Measurements from ENCODE around the gene CTLA4. TPM values are rescaled to one million over a fixed set of nuclear protein-coding genes. Genes with fewer than 3 reads are reported as not detected.
"Not testable (repeated sequence)": the region's sequence is repeated elsewhere in the genome, so short reads cannot be mapped to it uniquely, and the experiment has no call there.

CTLA4 gene
- total RNA-seq, 1 donor, result not detected

DNA sequence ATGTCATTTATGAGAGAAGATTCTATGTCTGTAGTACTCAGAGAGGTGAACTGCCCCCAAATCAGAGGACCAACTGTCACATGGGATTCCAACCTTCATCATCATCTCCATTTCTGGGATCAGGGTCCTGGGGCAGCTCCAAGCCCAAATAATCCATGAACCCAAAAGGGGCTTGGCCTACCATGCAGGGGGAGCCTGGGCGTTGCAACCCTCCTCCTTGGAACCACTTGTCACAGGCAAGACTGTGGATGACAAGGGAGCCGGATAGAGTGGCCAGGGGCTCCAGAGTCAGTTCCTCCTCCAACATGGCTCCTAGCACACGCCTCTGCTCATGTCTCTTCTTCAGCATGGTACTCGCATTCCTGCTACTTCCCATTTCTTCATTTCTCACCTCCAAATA lies 7.9 kb downstream of the CTLA4 start:
- TF ChIP-seq, protein P1, sequence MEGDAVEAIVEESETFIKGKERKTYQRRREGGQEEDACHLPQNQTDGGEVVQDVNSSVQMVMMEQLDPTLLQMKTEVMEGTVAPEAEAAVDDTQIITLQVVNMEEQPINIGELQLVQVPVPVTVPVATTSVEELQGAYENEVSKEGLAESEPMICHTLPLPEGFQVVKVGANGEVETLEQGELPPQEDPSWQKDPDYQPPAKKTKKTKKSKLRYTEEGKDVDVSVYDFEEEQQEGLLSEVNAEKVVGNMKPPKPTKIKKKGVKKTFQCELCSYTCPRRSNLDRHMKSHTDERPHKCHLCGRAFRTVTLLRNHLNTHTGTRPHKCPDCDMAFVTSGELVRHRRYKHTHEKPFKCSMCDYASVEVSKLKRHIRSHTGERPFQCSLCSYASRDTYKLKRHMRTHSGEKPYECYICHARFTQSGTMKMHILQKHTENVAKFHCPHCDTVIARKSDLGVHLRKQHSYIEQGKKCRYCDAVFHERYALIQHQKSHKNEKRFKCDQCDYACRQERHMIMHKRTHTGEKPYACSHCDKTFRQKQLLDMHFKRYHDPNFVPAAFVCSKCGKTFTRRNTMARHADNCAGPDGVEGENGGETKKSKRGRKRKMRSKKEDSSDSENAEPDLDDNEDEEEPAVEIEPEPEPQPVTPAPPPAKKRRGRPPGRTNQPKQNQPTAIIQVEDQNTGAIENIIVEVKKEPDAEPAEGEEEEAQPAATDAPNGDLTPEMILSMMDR (IDR thresholded peaks at IDR 0.05; ENCODE audit: insufficient read depth, low read length), result no peak
- no peak overlapping the region for H3K4me3 ChIP-seq (ENCODE audit: low read depth, low read length)
- no peak for DNase-seq (ENCODE audit: low read depth)

DNA sequence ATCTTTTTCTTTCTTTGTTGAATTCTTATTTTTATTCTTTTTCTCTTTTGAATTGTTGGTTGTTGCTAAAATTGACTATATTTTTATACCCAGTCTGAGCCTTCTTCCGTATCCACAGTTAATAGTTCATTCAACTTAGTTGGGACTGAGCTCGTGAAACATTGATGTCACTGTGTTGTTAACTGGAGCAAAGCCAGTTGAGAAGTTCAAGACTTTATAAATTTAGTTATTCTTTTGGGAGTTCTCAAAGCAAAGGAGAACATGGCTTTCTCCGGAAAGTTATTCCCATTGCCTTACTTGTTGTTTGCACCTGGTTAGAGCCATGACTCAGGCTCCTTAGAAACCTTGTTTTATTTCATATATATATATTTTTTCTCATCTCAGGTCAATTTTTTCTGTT lies 8.8 kb downstream of the CTLA4 start:
- no peak for DNase-seq (ENCODE audit: low read depth)
- TF ChIP-seq, protein P1 (IDR thresholded peaks at IDR 0.05; ENCODE audit: insufficient read depth, low read length), result no peak
- no peak overlapping the region for H3K4me3 ChIP-seq (ENCODE audit: low read depth, low read length)

DNA sequence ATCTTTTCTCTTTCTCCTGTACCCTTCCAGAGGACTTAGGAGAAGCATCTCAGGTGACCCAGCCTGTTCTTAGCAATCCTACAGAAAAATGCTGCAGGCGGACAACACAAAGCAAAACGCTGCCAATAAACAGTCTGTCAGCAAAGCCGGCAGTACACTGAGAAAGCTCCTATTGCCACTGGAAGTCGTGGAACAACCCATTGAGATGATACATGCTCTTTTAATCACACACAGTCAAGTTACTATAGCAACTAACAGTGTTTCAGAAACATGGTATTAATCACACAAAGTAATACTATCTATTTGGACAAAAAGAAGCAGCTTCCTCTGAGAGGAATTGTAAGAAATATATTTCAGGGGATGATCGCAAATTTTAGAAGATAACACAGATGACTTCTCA lies 10.5 kb downstream of the CTLA4 start:
- no peak overlapping the region for H3K4me3 ChIP-seq (ENCODE audit: low read depth, low read length)
- DNase-seq (ENCODE audit: low read depth), result no peak
- TF ChIP-seq, protein P1 (IDR thresholded peaks at IDR 0.05; ENCODE audit: insufficient read depth, low read length), result no peak

DNA sequence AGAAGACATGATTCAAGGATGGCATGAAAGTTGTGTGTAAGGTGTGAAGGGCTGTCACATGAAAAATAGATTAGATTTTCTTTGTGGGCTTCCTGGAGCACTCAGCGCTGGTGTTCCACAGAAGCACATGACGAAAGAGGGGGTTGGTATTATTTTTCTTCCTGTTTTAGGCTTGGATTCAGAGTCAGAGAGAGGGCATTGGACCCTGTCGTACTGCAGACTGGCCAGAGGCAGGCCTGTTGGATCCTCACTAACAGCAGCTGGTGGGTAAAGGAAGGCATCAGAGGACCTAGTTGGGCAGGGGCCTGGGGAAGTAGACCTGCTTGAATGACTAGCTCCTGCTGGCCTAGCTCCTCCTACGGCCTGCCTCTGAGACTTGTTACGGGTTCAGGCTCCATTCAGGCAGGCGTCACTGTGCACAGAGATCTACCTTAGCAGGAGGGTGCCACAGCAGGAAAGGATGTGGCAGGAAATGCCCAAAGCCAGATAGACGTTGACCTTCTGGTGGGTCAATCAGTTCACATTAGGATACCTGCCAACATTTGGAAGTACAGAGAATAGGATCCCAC lies 13.1 kb downstream of the CTLA4 start:
- TF ChIP-seq, protein P1 (IDR thresholded peaks at IDR 0.05; ENCODE audit: insufficient read depth, low read length), result no peak
- no peak for DNase-seq (ENCODE audit: low read depth)

DNA sequence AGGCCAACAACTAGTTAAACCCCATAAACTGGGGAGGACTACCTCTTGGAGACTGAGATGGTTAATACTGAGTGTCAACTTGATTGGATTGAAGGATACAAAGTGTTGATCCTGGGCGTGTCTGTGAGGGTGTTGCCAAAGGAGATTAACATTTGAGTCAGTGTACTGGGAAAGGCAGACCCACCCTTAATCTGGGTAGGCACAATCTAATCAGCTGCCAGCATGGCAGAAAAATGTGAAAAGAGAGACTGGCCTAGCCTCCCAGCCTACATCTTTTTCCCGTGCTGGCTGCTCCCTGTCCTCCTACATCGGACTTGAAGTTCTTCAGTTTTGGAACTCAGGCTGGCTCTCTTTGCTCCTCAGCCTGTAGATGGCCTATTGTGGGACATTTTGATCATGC lies 13.6 kb downstream of the CTLA4 start:
- H3K4me3 ChIP-seq (ENCODE audit: low read depth, low read length); DNase-seq (ENCODE audit: low read depth): not testable (repeated sequence)

More for the DNA sequence above, 13.1 kb downstream of the CTLA4 start:
- no peak overlapping the region for H3K4me3 ChIP-seq (ENCODE audit: low read depth, low read length)

DNA sequence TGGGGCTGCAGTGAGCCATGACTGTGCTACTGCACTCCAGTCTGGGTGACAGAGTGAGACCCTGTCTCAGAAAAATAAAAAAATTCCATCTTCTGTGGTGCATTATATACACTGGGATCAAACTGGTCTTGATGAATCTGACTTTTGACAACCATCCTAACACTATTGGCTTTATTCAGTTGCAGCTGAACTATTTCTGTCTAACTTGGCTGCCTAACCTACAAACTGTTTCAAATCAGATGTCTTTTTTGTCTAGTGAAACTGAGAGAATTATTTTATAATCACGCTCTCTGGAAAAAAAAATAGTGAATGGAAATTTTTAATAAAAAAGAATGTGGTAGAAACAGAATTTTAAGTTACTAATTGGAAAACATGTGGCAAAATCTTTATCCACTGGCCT lies 15.0 kb downstream of the CTLA4 start:
- DNase-seq (ENCODE audit: low read depth), result no peak
- no peak overlapping the region for H3K4me3 ChIP-seq (ENCODE audit: low read depth, low read length)
- TF ChIP-seq, protein P1 (IDR thresholded peaks at IDR 0.05; ENCODE audit: insufficient read depth, low read length), result no peak

DNA sequence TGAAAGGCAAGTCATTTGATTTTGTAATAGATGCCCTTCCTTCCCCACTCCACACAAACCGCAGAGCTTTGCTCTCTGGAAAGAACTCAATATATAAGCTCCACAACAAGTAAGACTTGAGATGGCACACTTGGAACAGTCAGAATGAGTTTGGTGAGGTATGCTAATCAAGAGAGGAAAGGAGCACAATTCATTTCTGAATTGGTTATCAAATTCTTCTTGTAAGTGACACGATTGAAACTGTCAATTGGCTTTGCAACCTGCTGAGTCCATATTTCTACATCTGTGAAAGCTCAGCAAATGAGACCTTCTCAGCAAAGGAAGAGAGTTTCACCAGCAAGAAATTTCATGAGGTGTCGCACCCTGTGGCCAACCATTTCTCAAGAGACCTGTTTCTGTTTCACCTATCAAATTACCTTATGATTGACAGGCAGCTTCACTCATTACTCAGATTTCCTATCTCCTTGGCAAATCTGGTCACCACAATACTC lies 19.1 kb downstream of the CTLA4 start:
- TF ChIP-seq, protein P1 (IDR thresholded peaks at IDR 0.05; ENCODE audit: insufficient read depth, low read length), result no peak
- DNase-seq (ENCODE audit: low read depth), result no peak
- no peak overlapping the region for H3K4me3 ChIP-seq (ENCODE audit: low read depth, low read length)

All from fibroblast of the aortic adventitia (primary cell).